Activated CD4-positive, alpha-beta memory T cell treated with anti-CD3 and anti-CD28 coated beads, Interleukin-2, amount 10 ng/mL, durations not matched to agents 7 days and 5 days (primary cell): ENCODE results near the gene TAF11. TPM values are rescaled to one million over a fixed set of nuclear protein-coding genes. Genes with fewer than 3 reads are reported as not detected.
"Not testable (repeated sequence)": the region's sequence is repeated elsewhere in the genome, so short reads cannot be mapped to it uniquely, and the experiment has no call there.

Experiments
- CTCF ChIA-PET: fragments of 350-600 bp; sonication (Branson Sonifier 250); formaldehyde crosslinking; loops from one replicate; lab custom pipeline; 2021; ENCODE audit warnings: antibody characterized with exemption, inconsistent platforms; lab: Charles Lee
- POLR2A ChIA-PET: fragments of 350-600 bp; sonication (Branson Sonifier 250); formaldehyde crosslinking; loops from one replicate; lab custom pipeline; 2021; ENCODE audit warnings: antibody characterized with exemption; lab: Charles Lee
- DNase-seq: peaks from one replicate; pipeline ENCODE4 v3.0.0-alpha.2; 2020
- H3K27ac Mint-ChIP-seq: one replicate; pipeline ENCODE4 v1.8.0; 2021; ENCODE audit warnings: mild to moderate bottlenecking, mixed read lengths
- H3K27me3 Mint-ChIP-seq: one replicate; pipeline ENCODE4 v1.8.0; 2021; ENCODE audit warnings: mixed read lengths
- H3K36me3 Mint-ChIP-seq: one replicate; pipeline ENCODE4 v1.8.0; 2021; ENCODE audit warnings: low read depth, mixed read lengths
- H3K4me1 Mint-ChIP-seq: one replicate; pipeline ENCODE4 v1.8.0; 2021; ENCODE audit warnings: mixed read lengths
- H3K4me3 Mint-ChIP-seq: one replicate; pipeline ENCODE4 v1.8.0; 2021; ENCODE audit warnings: mild to moderate bottlenecking, mixed read lengths
- H3K9me3 Mint-ChIP-seq: one replicate; pipeline ENCODE4 v1.8.0; 2021; ENCODE audit warnings: mixed read lengths
- total RNA-seq, 2 experiments: library from RNA; stranded (reverse); gene quantifications; one replicate each; pipeline ENCODE4 v1.2.3, GENCODE V29; 2021

The TAF11 gene
- total RNA-seq, 2 experiments from 2014 or later = 27.4 to 28.5 TPM

DNA sequence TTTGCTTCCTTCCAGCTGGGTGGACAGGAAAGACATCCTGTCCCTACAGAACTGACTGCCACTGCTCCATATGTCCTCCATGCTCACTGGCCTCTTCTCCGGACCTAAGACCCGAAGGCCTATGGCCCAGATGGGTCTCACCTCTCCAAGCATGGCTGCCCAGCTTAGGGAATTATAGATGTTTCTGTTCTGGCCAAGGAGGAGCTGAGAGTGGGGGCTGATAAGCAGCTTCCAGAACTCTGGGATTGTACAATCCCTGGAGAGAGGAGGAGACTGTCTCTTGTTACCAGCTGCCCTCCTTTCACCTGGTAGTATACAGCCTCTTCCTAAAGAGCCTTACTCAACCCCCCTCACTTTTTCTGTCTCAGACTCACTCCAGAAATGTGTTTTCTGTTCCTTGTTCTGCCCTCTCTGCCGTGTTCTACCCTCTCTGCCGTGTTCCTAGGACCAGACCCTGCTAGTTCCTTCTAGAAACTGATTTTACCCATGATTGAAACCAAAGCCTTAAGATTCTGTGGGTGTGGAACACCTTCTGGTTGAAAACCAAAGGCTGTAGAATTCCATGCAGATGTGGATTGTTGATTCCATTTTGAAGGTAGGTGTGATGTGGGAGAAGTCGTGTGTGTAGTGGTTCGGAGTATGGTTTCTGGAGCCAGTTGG is 29.9 kb upstream of the TAF11 start:
- Mint-ChIP-seq H3K36me3 (peaks cover 5% of the 10 kb centered on the region), H3K27ac (no peak overlapping the region), H3K4me1 (peaks cover 9% of the 10 kb centered on the region), H3K4me3 (no peak overlapping the region), H3K9me3 (no peaks in the 10 kb centered on the region), H3K27me3 (peaks cover 15% of the 10 kb centered on the region)
- POLR2A ChIA-PET = no interaction called here
- no peak for DNase-seq
- CTCF ChIA-PET = no interaction called here

DNA sequence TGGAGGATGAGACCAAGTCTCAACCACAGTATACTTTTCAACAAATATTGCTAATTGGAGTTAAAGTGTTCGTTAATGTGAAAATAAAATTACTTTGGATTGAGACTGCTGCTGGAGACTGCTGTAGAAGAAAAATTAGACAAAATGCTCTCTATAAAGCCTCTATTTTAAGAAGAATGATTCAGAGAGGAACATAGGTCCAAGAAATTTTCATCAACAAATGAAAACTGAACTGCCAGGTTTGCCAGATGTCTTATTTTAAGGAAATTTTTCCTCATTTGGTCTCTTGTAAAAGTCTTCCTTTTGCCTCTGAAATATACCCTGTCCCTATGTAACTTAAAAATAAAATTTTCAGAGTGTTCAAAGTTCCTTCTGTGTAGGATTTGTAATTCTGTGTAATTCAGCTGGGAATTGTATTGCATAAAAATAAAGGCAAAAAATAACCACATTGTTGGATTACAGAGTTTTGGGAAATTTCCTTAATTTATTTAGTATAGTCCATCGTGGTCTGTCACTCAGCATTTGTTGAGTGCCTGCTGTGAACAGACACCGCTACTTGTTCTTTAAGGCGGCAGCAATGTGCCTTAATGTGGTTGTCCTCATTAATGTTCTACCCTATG is 28.6 kb upstream of the TAF11 start:
- H3K27ac Mint-ChIP-seq = no peak overlapping the region
- peaks cover 5% of the 10 kb centered on the region for H3K36me3 Mint-ChIP-seq
- ChIA-PET CTCF (no interaction called here), POLR2A (interaction anchor here (1.4 kb wide), 1 partner anchor 124 kb away, joined by 4 read pairs; the partner anchor contains the start of gene BLTP3A)
- peaks cover 23% of the 10 kb centered on the region for H3K27me3 Mint-ChIP-seq
- no peaks in the 10 kb centered on the region for H3K9me3 Mint-ChIP-seq
- H3K4me1 Mint-ChIP-seq = peaks cover 20% of the 10 kb centered on the region
- no peak overlapping the region for H3K4me3 Mint-ChIP-seq
- DNase-seq = no peak

DNA sequence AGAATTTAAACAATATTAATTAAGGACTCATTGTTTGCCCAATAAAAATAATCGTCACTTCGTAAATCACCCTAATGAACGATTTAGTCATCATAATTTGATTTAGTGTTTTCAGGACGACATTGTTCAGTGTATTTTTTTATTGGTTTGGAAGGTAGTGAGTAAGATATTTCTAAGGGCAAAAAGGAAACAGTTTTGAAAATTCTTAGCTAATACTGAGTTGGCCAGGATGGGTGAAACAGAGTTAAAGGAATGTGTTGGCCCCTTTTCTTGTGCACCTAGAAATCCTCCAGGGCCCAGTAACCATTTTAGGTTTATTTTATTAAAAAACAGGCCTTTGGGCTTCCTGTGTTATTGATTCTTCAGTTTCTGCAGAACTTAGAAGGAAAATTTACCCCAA is 26.5 kb upstream of the TAF11 start:
- peaks cover 5% of the 10 kb centered on the region for H3K36me3 Mint-ChIP-seq
- peaks cover 23% of the 10 kb centered on the region for H3K4me1 Mint-ChIP-seq
- no peak for DNase-seq
- no peak overlapping the region for H3K27ac Mint-ChIP-seq
- no peak overlapping the region for H3K4me3 Mint-ChIP-seq
- CTCF ChIA-PET = no interaction called here
- no peaks in the 10 kb centered on the region for H3K9me3 Mint-ChIP-seq
- peaks cover 40% of the 10 kb centered on the region for H3K27me3 Mint-ChIP-seq
- POLR2A ChIA-PET = interaction anchor here (1.9 kb wide), 1 partner anchor 26 kb away, joined by 6 read pairs; the partner anchor contains the start of gene TAF11

DNA sequence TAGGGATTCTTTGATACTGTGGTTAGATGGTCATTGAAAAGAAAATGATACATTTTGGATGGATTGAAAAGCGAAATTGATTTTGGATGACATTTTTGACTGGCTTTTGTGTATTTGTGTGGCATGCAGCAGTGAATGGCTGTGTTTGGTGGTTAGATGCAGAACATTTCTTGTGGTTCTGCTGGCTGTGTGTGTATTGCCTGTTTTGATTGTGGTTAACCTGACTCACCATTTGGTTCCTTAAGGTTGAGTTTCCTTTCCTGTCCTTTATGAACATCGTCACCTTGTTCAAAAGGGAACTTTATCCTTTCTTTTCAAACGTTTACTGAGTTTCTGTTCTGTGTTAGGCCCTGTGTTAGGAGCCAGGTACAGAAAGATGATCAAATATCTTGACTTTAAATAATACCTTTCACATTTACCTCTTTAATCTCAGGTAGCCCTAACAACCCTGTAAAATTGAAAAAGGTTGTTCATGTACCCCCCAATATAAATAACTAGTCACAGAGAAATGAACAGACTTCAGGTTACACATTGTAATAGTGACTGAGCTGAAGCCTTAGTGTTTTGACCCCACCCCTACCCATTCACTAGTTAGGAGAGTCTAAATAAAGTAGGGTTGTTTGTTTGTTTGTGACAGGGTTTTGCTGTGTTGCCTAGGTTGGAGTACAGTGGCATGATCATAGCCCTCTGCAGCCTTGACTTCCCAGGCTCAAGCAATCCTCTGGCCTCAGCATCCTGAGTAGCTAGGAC is 25.0 kb upstream of the TAF11 start:
- Mint-ChIP-seq H3K27me3 (peaks cover 50% of the 10 kb centered on the region), H3K27ac (peak overlapping the region; percentile 2), H3K9me3 (no peaks in the 10 kb centered on the region), H3K4me3 (peak overlapping the region; percentile 21), H3K4me1 (peaks cover 26% of the 10 kb centered on the region), H3K36me3 (peaks cover under 1% of the 10 kb centered on the region)
- DNase-seq = peak; percentile 55
- POLR2A ChIA-PET = interaction anchor here (1.9 kb wide), 1 partner anchor 25 kb away, joined by 6 read pairs; the partner anchor contains the start of gene TAF11
- CTCF ChIA-PET = no interaction called here

DNA sequence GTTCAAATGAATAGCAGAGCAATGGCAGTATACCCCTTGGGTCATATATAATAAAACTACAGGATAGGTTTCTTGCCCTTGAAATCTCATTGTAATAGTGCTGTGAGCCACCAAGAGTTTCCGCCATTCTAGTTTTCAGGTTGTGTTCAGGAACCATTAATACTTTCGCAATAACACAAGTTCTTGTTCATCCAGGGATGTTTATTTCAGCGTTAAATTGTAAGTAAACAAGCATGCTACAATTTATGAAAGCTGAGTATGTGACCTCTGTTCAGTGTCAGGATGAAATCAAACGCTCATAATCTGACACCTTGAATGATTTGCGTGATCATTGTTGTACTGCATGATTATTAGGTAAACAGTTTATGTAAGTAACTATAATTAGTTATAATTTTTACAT is 24.0 kb upstream of the TAF11 start:
- POLR2A ChIA-PET = interaction anchor here (3.1 kb wide), 1 partner anchor 24 kb away, joined by 13 read pairs; the partner anchor contains the start of gene TAF11
- H3K9me3 Mint-ChIP-seq = no peaks in the 10 kb centered on the region
- H3K27ac Mint-ChIP-seq = no peak overlapping the region
- CTCF ChIA-PET = no interaction called here
- H3K36me3 Mint-ChIP-seq = no peaks in the 10 kb centered on the region
- H3K27me3 Mint-ChIP-seq = peaks cover 53% of the 10 kb centered on the region
- no peak overlapping the region for H3K4me3 Mint-ChIP-seq
- peaks cover 26% of the 10 kb centered on the region for H3K4me1 Mint-ChIP-seq
- DNase-seq = no peak

DNA sequence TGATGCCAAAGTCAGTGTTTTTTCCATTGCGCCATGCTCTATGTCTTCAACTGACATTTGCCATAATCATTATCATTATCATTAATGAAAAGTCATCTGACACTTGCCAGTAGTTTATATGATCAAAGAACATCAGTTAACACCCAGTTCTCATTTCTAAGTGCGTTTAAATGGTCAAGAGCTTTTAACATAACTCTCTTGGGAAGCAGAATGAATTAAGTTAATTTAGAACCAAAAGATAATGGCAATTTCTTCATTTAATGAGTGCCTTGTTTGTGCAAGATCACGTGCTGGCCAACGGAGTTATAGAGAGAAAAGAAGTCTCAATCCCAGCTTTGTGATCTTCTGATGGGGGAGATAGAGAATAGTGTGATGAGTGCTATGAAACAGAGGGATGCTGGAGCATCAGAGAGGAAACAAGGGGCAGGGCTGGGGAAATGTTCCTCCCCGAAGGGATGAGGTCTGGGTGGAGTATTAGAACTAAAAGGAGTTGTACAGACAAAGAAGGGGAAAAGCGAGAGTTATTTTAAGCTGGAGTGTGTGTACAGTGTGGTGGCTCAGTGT is 21.6 kb upstream of the TAF11 start:
- DNase-seq = no peak
- ChIA-PET CTCF (interaction anchor here (0.6 kb wide), 1 partner anchor 296 kb away, joined by 3 read pairs; no protein-coding TSS in a partner anchor), POLR2A (interaction anchor here (1.2 to 3.1 kb wide), 2 partner anchors 9 to 22 kb away, joined by 4 to 13 read pairs; partner anchors contain the start of gene TAF11)
- peaks cover 59% of the 10 kb centered on the region for H3K27me3 Mint-ChIP-seq
- no peaks in the 10 kb centered on the region for H3K9me3 Mint-ChIP-seq
- no peak overlapping the region for H3K4me3 Mint-ChIP-seq
- H3K36me3 Mint-ChIP-seq = peaks cover 7% of the 10 kb centered on the region
- peaks cover 44% of the 10 kb centered on the region for H3K4me1 Mint-ChIP-seq
- no peak overlapping the region for H3K27ac Mint-ChIP-seq

DNA sequence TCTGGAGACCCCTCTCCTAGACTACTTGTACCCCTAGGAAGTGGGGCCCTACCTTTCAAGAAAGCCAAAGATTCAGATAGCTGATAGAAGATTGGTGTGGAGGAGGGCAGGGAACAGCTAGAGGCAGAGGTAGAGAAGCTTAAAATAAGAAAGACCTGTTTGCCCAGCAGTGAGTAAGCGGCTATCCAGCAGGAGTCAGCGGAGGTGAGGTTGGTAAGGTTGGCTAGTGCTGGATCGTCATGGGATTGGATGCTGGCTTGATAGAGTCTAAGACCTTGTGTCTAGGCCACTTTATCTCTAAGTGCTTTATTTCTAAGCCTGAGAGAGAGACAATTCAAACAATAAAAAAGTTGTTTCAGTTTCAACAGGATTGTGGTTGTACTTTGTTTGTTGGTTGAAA is 20.4 kb upstream of the TAF11 start:
- peaks cover 39% of the 10 kb centered on the region for H3K4me1 Mint-ChIP-seq
- peaks cover 55% of the 10 kb centered on the region for H3K27me3 Mint-ChIP-seq
- peaks cover 7% of the 10 kb centered on the region for H3K36me3 Mint-ChIP-seq
- no peak overlapping the region for H3K27ac Mint-ChIP-seq
- ChIA-PET CTCF (no interaction called here), POLR2A (no interaction called here)
- H3K4me3 Mint-ChIP-seq = no peak overlapping the region
- H3K9me3 Mint-ChIP-seq = no peaks in the 10 kb centered on the region
- DNase-seq = no peak

DNA sequence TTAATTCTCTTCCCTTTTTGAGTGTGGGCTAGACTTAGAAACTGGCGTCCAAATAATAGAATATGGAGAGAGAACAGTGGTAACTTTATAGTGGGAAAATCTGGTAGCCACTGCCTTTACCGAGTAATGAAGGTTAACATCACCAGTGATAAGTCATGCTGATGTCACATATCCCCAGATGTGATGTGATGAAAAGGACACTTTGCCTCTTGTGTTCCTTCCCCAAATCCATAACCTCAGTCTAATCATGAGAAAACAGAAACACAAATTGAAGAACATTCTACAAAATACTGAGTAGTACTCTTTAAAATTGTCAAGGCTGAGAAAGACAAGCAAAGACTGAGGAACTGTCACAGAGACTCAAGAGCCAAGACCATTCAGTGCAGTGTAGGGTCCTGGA is 19.0 kb upstream of the TAF11 start:
- Mint-ChIP-seq H3K36me3 (peaks cover 7% of the 10 kb centered on the region), H3K27ac (no peak overlapping the region)
- CTCF ChIA-PET = no interaction called here

DNA sequence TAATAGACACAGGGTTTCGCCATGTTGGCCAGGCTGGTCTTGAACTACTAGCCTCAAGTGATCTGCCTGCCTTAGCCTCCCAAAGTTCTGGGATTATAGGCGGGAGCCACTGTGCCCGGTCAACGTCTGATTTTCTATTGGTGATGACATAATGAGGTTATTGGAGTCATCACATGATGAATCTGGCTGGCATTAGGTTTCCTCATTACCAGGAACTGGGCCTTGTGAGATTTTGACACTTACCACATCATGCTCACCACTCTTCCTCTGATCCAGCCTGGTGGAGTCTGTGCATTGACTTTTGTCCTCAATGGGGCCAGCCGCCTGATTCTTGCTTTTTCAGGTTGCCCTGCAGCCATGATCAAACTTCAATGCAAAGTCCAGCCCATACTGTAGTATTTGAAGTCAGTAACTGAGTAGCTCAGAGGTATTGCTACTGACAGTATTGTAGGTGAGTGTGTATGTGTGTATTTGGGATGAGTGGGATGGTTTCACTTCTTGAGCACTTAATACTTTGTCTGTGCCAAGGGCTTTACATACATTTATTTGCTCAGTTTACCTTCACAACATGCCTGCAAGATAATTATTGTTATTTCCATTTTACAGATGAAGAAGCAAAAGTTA is 17.3 kb upstream of the TAF11 start:
- peaks cover 7% of the 10 kb centered on the region for H3K36me3 Mint-ChIP-seq
- CTCF ChIA-PET = no interaction called here
- H3K9me3 Mint-ChIP-seq = no peaks in the 10 kb centered on the region
- POLR2A ChIA-PET = no interaction called here
- no peak for DNase-seq
- no peak overlapping the region for H3K27ac Mint-ChIP-seq
- peaks cover 21% of the 10 kb centered on the region for H3K4me1 Mint-ChIP-seq
- H3K27me3 Mint-ChIP-seq = peaks cover 36% of the 10 kb centered on the region
- H3K4me3 Mint-ChIP-seq = no peak overlapping the region

More for the DNA sequence above, 19.0 kb upstream of the TAF11 start:
- Mint-ChIP-seq H3K27me3 (peaks cover 49% of the 10 kb centered on the region), H3K4me3 (no peak overlapping the region), H3K4me1 (peaks cover 28% of the 10 kb centered on the region), H3K9me3 (no peaks in the 10 kb centered on the region)
- no peak for DNase-seq
- POLR2A ChIA-PET = no interaction called here

DNA sequence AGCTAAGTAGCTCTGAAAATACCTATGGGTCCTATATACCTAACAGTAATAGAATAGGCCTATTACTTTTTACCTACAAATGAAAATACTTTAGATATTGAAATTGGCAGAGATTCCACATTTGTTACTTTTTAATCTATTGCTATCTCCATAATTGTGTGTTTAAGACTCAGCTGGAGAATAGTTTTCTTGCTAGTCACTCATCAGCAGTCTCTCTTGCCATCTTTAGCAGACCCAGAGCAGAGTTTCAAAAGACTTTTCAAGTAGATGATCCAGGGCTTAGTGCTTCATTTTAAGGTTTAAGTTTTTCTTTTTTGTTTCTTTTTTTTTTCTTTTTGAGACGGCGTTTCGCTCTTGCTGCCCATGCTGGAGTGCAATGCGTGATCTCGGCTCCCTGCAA is 14.1 kb upstream of the TAF11 start:
- peaks cover 13% of the 10 kb centered on the region for H3K27me3 Mint-ChIP-seq
- ChIA-PET CTCF (interaction anchor here (1.1 kb wide), 1 partner anchor 13 kb away, joined by 3 read pairs; the partner anchor contains the start of gene ANKS1A), POLR2A (no interaction called here)
- no peaks in the 10 kb centered on the region for H3K9me3 Mint-ChIP-seq
- H3K4me3 Mint-ChIP-seq = no peak overlapping the region
- peaks cover 7% of the 10 kb centered on the region for H3K36me3 Mint-ChIP-seq
- peaks cover 18% of the 10 kb centered on the region for H3K4me1 Mint-ChIP-seq
- no peak overlapping the region for H3K27ac Mint-ChIP-seq
- no peak for DNase-seq

DNA sequence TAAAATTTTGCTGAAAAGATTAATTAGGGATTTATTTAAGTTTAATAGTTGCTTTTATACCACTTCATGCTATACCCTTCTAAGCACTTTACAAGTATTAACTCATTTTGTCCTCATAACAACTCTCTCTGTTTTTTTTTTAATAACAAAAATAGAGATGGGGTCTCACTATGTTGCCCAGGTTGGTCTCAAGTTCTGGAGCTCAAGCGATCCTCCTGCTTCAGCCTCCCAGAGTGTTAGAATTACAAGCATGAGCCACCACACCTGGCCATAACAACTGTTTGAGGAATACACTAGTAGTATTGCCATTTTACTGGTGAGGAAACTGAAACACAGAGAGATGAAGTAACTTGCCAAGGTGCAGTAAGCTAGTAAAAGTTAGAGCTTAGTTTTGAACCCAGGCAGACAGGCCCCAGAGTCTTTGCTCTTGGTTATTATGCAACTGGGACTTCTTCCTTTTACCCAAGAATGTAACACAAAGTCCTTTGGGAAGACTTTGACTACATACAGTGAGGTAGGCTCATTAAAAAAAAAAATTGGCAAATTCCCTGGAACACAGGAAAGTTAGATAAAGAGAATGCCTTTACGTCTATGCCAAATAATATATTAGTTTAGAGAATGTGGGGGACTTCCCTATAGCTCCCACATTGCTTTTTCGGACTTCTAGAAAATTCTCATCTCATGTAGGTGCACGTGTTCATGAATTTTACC is 12.6 kb upstream of the TAF11 start:
- Mint-ChIP-seq H3K36me3 (peaks cover 7% of the 10 kb centered on the region), H3K9me3 (no peaks in the 10 kb centered on the region), H3K4me3 (no peak overlapping the region), H3K27me3 (peaks cover 3% of the 10 kb centered on the region), H3K27ac (no peak overlapping the region), H3K4me1 (peaks cover 11% of the 10 kb centered on the region)
- DNase-seq = no peak
- ChIA-PET CTCF (interaction anchor here (1.0 to 1.1 kb wide), 2 partner anchors 11 to 239 kb away, joined by 3 read pairs; partner anchors contain the start of gene ANKS1A), POLR2A (interaction anchor here (0.8 to 1.7 kb wide), 2 partner anchors 9 to 13 kb away, joined by 3 to 4 read pairs; partner anchors contain the start of gene TAF11)

DNA sequence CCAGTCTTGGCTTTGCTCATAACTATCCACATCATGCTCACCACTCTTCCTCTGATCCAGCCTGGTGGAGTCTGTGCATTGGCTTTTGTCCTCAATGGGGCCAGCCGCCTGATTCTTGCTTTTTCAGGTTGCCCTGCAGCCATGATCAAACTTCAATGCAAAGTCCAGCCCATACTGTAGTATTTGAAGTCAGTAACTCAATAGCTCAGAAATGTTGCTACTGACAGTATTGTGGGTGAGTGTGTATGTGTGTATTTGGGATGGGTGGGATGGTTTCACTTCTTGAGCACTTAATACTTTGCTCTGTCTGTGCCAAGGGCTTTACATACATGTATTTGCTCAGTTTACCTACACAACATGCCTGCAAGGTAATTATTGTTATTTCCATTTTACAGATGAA is 11.9 kb upstream of the TAF11 start:
- H3K9me3 Mint-ChIP-seq, CTCF ChIA-PET, H3K4me1 Mint-ChIP-seq, DNase-seq, H3K36me3 Mint-ChIP-seq, H3K27ac Mint-ChIP-seq, H3K4me3 Mint-ChIP-seq, H3K27me3 Mint-ChIP-seq: not testable (repeated sequence)
- POLR2A ChIA-PET = interaction anchor here (1.1 kb wide), 1 partner anchor 12 kb away, joined by 4 read pairs; no protein-coding TSS in a partner anchor
